MCF 10A (cell line): ENCODE measurements around the gene MYO1E. TPM values are rescaled to one million over a fixed set of nuclear protein-coding genes. Genes with fewer than 3 reads are reported as not detected.

Source experiments
- BruUV-seq: library from RNA; stranded (reverse); fragments of 400-500 nt; replicated peaks from 2 replicates; lab custom pipeline; 2021; lab: Mats Ljungman, UMichigan
- CTCF ChIA-PET: fragments of 300-600 bp; sonication (Branson Sonifier 250); formaldehyde crosslinking; extraction: SDS; loops from one replicate; lab custom pipeline; 2021; ENCODE audit warnings: antibody characterized with exemption, inconsistent platforms; lab: Yijun Ruan, JAX
- POLR2A ChIA-PET: fragments of 300-600, 350-650 bp; sonication (Branson Sonifier 250); formaldehyde crosslinking; extraction: SDS; loops from one replicate; lab custom pipeline; 2020; ENCODE audit warnings: antibody characterized with exemption, inconsistent platforms; lab: Yijun Ruan, JAX
- DNase-seq: peaks from one replicate; pipeline ENCODE4 v3.0.0-alpha.2; 2018; ENCODE audit not compliant: unreplicated experiment
- H3K27ac Mint-ChIP-seq: one replicate; pipeline ENCODE4 v1.8.0; 2022; ENCODE audit warnings: mild to moderate bottlenecking, low read depth, mixed read lengths; ENCODE audit not compliant: unreplicated experiment
- H3K27me3 Mint-ChIP-seq: one replicate; pipeline ENCODE4 v1.8.0; 2022; ENCODE audit warnings: mixed read lengths; ENCODE audit not compliant: insufficient read depth, unreplicated experiment
- H3K36me3 Mint-ChIP-seq: one replicate; pipeline ENCODE4 v1.8.0; 2022; ENCODE audit warnings: mild to moderate bottlenecking, moderate library complexity, mixed read lengths; ENCODE audit not compliant: insufficient read depth, unreplicated experiment
- H3K4me1 Mint-ChIP-seq: one replicate; pipeline ENCODE4 v1.8.0; 2022; ENCODE audit warnings: mixed read lengths; ENCODE audit not compliant: insufficient read depth, unreplicated experiment
- H3K4me3 Mint-ChIP-seq: one replicate; pipeline ENCODE4 v1.8.0; 2022; ENCODE audit warnings: mild to moderate bottlenecking, moderate library complexity, mixed read lengths; ENCODE audit not compliant: unreplicated experiment
- H3K9me3 Mint-ChIP-seq: one replicate; pipeline ENCODE4 v1.8.0; 2022; ENCODE audit warnings: mixed read lengths; ENCODE audit not compliant: unreplicated experiment
- CTCF ChIP-seq: fragments of 200-600 bp; IDR thresholded peaks from one replicate; pipeline ENCODE4 v1.8.0; 2022; ENCODE audit warnings: antibody characterized with exemption, mild to moderate bottlenecking; ENCODE audit not compliant: unreplicated experiment
- intact Hi-C: fragments of 100-400 bp; cut with micrococcal nuclease; formaldehyde crosslinking; loops from 2 replicates; pipeline ENCODE4 v1.14.1; 2022
- total RNA-seq: library from RNA; stranded (reverse); gene quantifications from 2 replicates; pipeline ENCODE4 v1.2.3, GENCODE V29; 2022

The MYO1E gene
- total RNA-seq, 1 experiment from 2014 or later: 121 TPM

DNA sequence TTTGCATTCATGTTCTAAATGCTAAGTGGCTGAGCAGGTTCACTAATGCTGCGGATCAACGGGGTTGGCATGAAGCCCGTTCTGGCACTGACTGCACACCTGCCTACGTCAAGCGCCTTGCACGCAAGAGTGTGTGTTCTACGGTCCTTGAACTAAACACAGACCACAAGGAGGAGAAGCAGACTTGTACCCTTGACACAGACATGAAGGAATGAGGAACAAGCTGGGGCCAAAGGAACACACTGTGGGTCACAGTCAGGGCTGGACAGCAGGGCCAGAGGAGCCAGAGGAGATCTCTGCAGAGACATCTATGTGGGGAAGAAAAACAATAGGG is 214.0 kb downstream of the MYO1E start:
- H3K27ac Mint-ChIP-seq: peak overlapping the region; percentile 7
- TF ChIP-seq CTCF: no peak
- no peak overlapping the region for H3K4me3 Mint-ChIP-seq
- H3K9me3 Mint-ChIP-seq: no peaks in the 10 kb centered on the region
- intact Hi-C loops: no loop called here
- H3K4me1 Mint-ChIP-seq: no peaks in the 10 kb centered on the region
- CTCF ChIA-PET: interaction anchor here (0.8 to 1.4 kb wide), 2 partner anchors 15 to 16 kb away, joined by 3 to 4 read pairs; no protein-coding TSS in a partner anchor
- H3K36me3 Mint-ChIP-seq: peaks cover 35% of the 10 kb centered on the region
- DNase-seq: no peak
- POLR2A ChIA-PET: no interaction called here
- BruUV-seq: no TSS peak
- H3K27me3 Mint-ChIP-seq: no peaks in the 10 kb centered on the region

DNA sequence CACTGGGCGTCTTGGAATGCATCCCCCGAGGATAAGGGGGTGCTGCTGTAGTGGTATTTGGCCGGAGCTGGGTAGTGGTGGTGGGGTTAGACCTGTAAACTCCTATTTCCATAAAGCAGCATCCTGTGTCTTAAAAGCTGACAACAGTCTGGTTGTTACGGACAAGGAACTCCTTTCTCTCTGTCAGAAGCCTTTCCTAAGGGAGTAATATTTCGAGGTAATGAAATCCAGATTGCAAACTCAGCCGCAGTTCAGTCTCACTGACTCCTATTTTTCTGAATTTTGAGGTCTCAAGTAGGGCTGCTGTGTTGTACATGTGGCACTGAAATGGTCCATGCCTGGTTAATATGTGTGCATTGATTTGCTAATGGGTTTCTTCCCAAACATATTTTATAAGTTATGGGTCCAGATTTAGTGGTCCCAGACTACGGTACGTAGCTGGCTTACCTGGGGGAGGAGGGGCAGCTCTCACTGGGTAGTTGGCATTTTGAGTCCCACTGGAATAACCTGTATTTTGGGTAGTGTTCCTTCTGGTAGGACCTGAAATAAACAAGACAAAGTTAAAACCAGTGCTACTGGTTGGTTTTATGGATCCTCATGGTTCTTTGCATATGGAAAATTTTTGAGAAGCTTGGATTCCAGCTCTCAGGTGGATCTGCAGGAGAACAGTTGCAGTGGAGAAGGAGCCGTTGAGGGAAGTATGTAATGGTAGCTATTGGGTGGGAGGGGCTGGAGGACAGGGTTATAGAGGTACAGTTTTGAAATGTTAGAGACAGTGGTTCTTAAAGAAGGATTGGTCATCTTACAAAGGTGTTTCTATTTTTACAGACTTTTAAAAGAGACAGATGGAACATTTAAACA is 214.6 kb downstream of the MYO1E start:
- H3K36me3 Mint-ChIP-seq: peaks cover 36% of the 10 kb centered on the region
- intact Hi-C loops: no loop called here
- POLR2A ChIA-PET: interaction anchor here (1.2 kb wide), 1 partner anchor 12 kb away, joined by 3 read pairs; no protein-coding TSS in a partner anchor
- H3K27me3 Mint-ChIP-seq: no peaks in the 10 kb centered on the region
- no peaks in the 10 kb centered on the region for H3K9me3 Mint-ChIP-seq
- TF ChIP-seq CTCF: no peak
- CTCF ChIA-PET: interaction anchor here (0.8 to 1.4 kb wide), 2 partner anchors 15 to 17 kb away, joined by 3 to 4 read pairs; no protein-coding TSS in a partner anchor
- no TSS peak for BruUV-seq
- no peaks in the 10 kb centered on the region for H3K4me1 Mint-ChIP-seq
- H3K27ac Mint-ChIP-seq: peak overlapping the region; percentile 7
- DNase-seq: no peak
- H3K4me3 Mint-ChIP-seq: no peak overlapping the region

- BruUV-seq: no TSS peak
- no peaks in the 10 kb centered on the region for H3K27me3 Mint-ChIP-seq
- H3K36me3 Mint-ChIP-seq: peaks cover 36% of the 10 kb centered on the region
- H3K4me1 Mint-ChIP-seq: no peaks in the 10 kb centered on the region
- ChIA-PET POLR2A (interaction anchor here (0.7 to 1.2 kb wide), 2 partner anchors 13 to 500 kb away, joined by 3 read pairs; partner anchors contain the start of gene GTF2A2), CTCF (no interaction called here)
- intact Hi-C loops: no loop called here
- no peak for TF ChIP-seq CTCF
- H3K27ac Mint-ChIP-seq: no peak overlapping the region
- H3K9me3 Mint-ChIP-seq: no peaks in the 10 kb centered on the region
- no peak for DNase-seq
- H3K4me3 Mint-ChIP-seq: no peak overlapping the region
Measured at GRCh38 chr15:59157396-59157795, 215.3 kb downstream of the MYO1E start.

DNA sequence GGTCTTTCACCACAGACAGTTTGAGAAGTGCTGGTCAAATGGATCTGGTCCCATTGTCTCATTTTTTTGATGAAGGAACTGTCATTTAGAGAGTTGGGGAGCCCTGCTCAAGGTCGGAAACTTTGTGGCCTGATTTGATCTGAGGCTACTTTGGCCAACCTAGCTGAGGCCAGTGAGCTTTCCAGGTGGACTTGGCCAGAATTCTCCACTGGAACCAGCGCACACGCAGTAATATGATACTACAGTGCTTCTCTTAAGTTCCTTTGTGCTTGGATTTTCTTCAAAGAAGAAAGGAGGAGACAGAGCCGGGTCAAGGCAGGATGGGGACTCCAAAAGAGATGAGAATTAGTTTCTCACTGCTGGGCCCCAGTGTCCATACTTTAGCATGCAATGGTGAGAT is 217.2 kb downstream of the MYO1E start:
- no peak for DNase-seq
- CTCF ChIA-PET: interaction anchor here (1.0 kb wide), 1 partner anchor 337 kb away, joined by 3 read pairs; no protein-coding TSS in a partner anchor
- no peak overlapping the region for H3K4me3 Mint-ChIP-seq
- no peak overlapping the region for H3K27ac Mint-ChIP-seq
- no peak for TF ChIP-seq CTCF
- peaks cover 50% of the 10 kb centered on the region for H3K36me3 Mint-ChIP-seq
- no TSS peak for BruUV-seq
- H3K4me1 Mint-ChIP-seq: no peaks in the 10 kb centered on the region
- no peaks in the 10 kb centered on the region for H3K27me3 Mint-ChIP-seq
- no peaks in the 10 kb centered on the region for H3K9me3 Mint-ChIP-seq
- POLR2A ChIA-PET: interaction anchor here (1.0 kb wide), 1 partner anchor 8 kb away, joined by 3 read pairs; no protein-coding TSS in a partner anchor
- intact Hi-C loops: no loop called here
